RKO (cell line): ENCODE measurements around the gene KHNYN.
A peak's percentile ranks its signal among the peaks of the same experiment; 100 is the strongest.

Experiments used
- DNase-seq: peaks from one replicate; pipeline ENCODE4 v3.0.0-alpha.2; 2016; ENCODE audit warnings: low spot score

The KHNYN gene

DNA sequence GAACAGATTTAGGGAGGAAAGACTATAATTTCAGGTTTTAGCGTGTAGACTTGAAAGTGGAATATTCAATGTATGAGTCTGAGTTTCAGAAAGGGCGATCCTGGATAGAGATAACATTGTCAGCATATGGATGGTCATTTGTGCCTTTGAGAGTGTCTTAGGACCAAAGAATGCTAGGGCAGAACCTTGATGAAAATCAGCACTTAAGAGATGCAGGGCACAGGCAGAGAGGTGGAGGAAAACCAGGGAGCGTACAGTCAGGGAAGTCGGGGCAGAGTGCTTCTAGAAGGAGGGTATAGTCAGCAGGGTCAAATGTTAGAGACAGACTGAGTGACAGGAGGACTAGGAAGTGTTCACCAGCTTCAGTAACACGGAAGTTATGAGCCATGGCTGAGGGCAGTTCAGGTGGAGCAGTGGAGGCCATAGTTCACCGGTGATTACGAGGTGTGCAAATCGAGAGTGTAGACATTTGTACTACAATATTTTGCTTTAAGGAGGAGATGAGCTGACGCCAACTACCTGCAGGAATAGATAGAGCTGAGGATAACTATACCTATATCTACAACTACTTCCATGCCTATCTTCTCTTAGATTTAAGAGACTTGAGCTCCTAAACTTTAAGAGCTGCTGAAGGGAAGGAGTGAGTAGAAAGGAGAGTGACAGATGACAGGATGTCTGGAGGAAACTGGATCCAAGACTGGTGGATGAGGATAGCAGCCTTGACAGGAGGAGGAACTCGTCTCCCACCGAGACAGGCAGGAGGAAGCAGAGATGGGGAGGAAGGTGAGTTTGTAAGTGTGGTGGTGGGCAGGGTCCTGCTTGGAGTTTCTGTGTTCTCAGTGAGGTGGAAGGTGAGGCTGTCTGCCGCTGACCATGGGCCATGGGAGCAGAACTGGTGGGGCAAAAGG lies 6.8 kb upstream of the KHNYN start:
- no peak for DNase-seq

DNA sequence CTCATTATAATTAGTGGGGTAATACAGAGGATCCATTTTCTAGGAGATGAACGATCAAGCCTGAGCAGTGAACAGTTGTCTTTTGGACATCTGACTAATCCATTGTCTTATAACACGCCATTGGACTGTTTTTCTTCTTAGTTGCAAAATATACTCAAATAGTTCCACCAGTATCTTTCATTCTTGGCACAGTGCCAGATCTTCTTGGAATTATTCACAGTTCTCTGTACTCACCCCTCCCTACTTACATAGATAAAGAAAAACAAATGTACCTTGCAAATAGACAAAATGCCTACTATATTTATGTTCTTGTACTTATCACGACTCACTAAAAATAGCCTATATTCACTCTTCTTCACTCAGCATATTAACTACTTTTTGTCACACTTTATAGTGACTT lies 4.0 kb upstream of the KHNYN start:
- DNase-seq, result no peak

DNA sequence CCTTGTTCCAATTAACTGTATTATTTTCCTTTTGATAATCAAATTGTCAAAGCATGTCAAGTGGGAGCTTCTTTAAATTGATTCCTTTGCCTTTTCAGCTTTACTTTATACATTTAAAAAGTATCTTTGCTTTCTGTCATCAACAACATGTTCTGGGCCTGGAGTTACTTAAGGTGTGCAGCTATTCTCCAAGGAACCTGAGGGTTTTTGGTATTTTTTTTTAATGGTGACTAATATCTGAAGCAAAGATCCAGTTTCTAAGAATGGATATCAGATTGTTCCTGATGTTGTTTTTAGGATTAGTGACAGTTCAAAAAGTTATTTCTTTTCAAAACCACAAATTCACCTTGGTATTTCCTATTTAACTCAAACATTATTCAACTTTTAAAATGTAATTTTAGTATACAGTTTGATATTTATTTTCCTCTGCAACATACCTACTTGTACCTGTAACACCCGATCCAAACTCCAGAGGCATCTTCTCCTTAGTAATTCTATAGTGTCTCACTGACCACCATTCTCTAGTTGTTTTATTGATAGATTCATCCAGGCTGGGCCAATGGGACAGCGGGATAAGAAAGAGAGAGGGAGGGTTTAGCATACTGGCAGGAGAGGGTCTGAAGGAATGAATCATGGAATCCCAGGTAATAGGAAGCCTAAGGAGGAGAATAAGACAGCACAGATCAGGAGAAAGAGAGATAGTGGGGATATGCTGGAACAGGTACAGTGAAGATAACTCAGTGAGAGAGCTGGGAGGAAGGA lies 3.4 kb upstream of the KHNYN start:
- DNase-seq, result no peak

DNA sequence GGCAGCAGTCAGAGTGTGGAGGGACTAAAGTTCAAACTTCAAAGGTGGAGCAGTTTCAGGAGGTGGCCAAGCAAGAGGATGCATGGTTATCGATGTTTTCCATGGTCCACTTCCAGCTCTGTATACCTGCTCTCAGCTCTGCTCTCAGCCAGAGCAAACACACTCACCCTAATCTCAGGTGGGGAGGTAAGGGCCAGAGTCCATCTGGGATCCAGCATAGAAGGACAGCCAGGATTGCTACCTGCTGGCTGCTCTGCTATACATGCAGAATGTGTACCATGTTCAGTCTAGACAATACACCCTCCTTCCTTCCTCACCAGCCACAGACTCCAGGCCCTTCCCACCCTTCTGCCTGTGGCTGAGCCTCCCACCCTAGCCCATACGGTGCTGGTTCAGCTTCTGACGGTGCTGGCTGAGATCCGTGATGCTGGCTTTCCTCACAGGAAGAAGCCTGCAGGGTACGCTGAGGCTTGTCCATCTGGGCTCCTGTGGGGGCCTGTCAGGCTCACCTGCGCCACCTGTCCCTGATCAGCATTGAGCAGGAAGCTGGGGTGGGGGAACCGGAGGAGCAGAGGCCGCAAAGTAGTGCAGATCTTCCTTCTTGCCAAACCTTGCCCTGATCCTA lies 2.7 kb upstream of the KHNYN start:
- DNase-seq, result no peak

DNA sequence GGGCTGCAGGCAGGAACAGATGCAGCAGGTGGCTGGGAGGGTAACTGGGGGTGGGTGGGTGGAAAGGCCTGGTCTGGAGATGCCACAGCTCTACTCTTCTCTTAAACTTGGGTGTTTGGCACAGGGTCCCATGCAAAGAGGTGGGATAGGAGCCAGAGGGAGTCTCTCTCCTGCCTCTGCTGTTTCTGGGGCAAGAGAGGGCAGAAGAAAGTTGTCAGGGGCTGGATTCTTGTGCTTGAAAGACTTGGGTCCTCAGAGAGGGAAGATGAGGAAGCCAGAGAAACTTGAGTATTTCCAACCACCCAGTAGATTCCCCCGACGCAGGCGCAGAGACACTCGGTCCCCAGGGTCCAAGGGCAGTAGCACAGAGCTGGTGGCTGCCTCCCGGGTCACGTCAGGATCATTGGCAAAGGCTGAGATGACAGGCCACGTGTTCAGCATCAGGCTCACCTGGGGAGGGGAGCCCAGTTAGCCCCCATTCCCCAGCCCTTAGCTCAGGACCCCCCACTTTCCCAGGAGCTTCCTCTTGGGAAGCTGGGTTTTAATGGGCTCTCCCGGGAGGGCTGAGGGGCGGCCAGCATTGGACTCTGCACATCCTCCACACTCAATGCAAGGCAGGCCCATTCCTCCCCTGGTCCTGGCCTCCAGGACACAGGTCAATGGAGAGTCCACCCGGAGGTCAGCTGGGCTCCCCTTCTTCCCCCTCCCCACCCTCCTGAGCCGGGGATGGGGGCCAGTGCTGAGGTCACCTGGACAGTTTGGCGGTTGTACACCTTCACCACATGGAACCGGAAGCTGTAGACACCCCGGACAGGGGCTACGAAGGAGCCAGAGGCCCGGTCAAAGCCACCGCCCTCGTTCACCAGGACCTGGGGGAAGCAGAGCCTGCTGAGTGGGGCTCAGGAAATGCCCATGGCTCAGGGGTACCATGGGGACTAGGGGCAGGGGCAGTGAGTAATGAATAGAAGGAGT lies 1.9 kb upstream of the KHNYN start:
- no peak for DNase-seq

DNA sequence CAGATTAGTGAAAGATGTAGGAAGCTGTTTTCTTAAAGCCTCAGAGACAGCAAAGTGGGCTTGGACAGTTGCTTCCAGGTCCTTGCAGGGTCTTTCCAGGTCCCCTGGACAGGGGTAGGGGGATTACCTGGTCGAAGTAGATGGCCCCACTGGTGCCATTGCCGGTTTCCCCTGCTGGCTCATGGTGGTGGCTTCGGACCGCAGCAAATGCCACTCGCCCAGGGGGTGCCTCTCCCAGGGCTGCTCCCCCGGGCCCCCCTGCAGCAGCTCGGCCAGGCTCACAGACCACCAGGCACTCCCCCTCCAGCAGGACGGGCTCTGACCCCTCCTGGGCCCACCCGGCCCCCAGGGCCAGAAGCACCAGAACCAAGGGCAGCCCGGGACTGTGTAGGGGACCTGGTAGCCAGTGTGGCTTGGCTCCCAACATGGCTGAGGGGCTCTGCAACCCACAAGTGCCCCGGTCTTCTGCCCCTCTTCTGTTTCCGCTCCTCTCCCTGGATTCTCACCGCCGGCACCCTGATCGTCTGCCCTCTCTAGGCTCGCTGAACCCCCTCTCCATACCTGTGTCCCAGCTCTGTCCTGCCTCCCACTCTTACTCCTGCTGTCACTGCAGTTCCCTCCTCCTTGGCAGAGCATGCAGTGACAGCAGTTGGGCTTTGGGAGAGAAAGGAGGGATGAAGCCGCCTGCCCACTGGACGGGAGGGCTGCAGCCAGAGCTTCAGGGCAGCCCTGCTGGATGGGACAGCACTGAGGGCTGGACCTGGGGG lies 943 bp upstream of the KHNYN start:
- no peak for DNase-seq

DNA sequence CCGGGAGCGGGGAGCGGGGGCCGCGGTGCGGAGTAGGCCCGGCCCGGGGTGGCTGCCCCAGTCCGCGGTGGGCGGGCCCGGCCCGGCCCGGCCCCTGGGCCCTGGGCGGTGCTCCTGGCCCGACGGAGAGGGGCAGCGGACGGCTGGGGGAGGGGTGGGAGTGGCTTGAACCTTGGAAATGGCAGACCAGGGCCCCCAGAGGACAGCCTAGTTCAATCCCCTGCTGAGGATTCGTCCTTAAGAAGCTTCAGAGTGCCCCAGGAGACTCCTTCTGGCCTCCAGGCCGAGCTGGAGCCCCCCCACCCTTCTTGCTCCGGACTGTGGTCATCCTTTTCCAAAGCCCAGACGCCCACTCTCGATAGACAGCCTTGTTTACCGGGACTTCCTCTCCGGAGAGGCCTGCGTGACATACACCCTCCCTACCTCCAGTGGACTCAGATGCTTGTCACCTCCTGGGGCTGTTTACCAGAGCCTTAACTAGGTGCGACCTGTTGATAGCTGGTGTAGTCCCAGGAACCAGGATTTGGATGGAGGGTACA lies 458 bp downstream of the KHNYN start:
- DNase-seq, result peak; percentile 78

DNA sequence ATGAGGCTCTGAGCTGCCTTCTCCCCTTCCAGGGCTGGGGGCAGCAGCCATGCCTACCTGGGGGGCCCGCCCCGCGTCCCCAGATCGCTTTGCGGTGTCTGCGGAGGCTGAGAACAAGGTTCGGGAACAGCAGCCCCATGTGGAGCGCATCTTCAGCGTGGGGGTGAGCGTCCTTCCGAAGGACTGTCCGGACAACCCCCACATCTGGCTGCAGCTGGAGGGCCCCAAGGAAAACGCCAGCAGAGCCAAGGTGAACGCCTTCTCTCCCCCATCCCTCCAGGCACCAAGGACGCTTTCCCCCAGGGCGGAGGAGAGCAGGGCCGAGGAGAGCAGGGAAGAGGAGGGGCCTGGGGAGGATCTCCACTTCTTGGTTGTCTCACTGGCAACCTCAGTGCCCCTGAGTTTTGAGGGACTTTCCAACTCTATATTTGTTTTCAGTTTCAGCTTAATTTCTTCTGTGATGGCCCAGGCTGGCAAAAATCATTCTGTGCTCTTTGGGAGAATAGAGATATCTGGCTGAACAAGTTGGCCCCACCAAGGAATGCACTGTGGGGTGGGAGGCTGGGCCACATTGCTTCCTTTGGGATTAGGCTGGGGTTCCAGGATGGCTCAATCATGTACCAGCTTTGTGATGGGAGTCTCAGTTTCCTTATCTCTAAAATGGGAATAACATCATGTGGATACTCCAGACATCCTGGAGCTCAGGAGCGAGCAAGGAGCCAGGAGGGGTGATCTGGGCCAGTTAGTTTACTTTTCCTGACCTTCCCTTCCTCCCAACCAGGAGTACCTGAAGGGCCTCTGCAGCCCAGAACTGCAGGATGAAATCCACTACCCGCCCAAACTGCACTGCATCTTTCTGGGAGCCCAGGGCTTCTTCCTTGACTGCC lies 1.2 kb downstream of the KHNYN start:
- peak; percentile 47 for DNase-seq

DNA sequence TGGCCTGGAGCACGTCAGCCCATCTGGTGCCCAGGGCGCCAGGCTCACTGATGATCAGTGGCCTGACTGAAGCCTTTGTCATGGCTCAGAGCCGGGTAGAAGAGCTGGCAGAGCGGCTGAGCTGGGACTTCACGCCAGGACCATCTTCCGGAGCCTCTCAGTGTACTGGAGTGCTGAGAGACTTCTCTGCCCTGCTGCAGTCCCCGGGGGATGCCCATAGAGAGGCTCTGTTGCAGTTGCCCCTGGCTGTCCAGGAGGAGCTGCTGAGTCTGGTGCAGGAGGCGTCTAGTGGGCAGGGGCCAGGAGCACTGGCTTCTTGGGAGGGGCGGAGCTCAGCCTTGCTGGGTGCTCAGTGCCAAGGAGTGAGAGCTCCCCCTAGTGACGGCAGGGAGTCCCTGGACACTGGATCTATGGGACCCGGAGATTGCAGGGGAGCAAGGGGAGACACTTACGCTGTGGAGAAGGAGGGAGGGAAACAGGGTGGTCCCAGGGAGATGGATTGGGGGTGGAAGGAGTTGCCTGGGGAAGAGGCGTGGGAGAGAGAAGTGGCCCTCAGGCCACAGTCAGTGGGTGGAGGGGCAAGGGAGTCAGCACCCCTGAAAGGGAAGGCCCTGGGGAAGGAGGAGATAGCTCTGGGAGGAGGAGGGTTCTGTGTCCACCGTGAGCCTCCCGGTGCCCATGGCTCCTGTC lies 2.0 kb downstream of the KHNYN start:
- DNase-seq, result peak; percentile 95

DNA sequence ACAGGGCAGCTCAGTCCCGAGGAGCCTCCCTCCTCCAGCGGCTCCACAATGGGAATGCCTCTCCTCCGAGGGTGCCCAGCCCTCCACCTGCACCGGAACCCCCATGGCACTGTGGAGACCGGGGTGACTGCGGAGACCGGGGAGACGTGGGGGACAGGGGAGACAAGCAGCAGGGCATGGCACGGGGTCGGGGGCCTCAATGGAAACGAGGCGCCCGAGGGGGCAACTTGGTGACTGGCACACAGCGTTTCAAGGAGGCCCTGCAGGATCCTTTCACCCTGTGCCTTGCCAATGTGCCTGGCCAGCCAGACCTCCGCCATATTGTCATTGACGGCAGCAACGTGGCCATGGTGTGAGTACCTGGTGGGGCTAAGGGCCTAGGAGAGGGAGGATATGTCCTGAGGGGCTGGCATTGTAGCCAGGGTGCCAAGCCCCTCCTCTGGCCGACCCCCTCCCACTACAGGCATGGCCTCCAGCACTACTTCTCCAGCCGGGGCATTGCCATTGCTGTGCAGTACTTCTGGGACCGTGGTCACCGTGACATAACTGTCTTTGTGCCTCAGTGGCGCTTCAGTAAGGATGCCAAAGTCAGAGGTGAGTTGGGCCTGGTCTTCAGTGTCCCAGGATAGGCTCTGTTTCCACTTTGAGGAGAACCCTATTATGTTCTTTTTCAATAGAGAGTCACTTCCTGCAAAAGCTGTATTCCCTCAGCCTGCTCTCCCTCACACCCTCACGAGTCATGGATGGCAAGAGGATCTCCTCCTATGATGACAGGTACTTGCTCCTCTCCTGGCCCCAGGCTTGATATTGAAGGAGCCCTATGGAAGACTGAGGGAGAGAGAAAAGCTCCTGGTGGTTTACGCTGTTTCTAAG lies 2.7 kb downstream of the KHNYN start:
- DNase-seq, result no peak

DNA sequence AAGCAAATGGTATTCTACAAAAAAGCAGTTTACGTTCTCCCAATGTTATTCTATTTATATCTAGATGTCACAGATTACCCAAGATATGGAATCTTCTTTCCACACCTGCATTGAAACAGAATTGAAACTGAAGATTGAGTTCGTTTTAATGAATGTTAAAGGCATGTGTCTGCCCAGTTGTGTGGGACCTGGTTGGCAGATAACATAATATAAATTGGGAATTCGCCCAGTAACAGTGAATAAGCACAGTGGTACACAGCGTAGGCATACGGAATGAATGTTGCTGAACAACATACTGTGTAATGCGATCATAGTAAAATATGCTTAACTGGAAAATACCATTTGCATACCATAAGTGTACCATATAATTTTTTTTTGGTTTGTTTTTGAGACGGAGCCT lies 4.3 kb downstream of the KHNYN start:
- DNase-seq, result no peak

DNA sequence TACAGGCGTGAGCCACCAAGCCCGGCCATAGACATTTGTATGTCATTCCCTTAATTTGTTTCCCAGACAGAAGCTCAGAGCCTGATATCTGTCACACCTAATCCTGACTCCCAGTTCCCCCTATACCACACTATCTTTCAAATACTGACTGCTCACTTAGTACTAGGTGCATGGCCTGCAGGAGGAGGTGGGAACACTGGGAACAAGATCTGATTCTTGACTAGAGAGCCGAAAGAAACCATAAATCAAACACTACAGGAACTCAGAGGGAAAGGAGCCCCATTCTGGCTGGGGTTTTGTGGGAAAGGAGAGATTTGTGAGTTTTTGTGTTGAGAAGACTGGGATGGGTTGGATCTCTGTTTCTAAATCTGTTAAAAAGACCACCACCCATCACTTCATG lies 4.9 kb downstream of the KHNYN start:
- no peak for DNase-seq

DNA sequence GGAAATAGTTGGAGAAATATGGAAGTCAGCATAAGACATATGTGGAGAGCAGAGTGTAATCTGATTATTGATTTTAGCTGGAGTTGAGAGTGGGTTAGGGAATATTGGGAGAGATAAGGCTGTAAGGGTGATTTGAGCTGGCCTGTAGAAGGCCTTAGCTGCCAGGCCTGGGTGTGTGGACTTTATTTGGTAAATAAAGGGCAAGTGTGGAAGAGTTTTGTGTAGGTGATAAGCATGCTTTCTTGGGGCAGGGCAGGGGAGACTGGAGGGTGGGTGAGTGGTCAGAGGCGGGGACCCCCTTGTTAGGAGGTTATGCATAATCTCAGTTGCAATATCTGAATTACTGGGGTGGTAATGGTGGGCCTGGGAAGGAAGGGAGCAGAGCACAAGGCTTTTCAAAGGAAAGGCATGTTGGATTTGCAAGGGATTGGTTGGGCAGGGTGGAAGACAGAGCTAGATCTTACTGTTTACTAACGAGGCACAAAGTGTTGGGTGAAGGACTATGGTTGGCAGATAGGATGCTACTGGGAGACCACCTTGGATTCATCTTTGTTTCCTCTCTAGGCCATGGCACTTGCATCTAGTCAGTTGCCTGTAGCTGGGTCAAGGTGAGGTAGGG lies 5.5 kb downstream of the KHNYN start:
- DNase-seq, result no peak

DNA sequence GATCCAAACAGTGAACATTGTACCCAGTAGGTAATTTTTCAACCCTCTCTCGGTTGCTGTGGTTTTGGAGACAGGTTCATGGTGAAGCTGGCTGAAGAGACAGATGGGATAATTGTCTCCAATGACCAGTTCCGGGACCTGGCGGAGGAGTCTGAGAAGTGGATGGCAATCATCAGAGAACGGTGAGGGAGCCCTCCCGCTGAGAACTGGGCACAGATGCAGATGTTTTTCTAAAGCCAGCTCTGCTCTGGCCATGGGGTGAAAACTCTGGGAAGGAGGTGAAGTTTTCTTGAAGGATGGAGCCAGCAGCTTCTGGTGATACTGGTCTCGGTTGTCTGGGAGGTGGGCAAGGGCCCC lies 6.2 kb downstream of the KHNYN start:
- DNase-seq, result no peak

DNA sequence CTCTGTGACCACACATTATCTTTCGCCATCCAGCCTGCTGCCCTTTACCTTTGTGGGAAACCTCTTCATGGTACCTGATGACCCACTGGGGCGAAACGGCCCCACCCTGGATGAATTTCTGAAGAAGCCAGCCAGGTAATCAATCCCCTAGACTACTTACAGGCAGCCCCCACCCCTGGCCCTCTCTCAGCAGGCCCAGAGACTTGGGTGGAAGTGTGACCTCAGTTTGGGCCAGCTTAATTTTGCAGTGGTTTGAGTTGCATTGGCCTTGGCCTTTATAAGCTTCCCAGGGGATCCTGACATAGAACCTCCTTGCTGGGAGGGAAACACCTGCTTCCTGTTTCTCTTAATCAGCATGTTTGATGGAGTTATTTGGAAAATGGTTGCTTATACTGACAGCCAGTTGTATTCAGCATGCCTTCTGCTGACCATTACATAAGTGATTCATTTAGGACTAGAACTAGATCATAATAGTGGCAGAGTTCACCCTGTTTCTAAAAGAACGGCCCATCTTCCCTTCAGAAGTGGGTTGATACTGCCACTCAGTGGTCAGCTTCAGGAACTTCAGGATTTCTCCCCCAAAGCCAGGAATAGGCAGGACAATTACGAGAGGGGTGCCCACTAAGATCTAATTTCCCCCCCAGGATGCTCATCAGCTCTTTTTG lies 6.7 kb downstream of the KHNYN start:
- peak; percentile 85 for DNase-seq

DNA sequence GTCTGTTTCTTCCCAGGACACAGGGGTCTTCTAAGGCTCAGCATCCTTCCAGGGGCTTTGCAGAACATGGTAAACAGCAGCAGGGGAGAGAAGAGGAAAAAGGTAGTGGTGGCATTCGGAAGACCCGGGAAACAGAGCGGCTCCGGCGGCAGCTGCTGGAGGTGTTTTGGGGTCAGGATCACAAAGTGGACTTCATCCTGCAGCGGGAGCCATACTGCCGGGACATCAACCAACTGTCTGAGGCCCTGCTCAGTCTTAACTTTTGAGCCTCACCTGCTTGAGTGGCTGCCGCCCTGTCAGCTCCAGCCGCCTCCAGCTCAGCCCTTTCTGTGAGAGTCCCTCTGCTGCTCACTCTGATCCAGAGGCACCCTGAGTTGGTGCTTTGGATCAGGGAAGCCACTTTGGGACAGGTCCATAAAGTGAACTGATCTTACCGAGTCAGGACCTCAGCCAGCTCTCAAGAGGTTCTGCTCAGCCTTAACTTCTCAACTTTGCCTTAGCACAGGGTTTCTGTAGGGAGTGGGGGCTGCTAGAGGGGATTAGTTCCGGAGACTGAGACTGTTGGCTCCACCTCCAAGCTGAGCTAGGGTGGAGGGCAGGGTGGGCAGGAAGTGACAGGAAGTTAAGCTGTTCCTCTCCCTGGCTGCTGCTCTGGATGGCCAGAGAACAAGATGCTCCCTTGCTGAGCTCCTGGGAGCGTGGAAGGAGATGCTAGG lies 7.4 kb downstream of the KHNYN start:
- no peak for DNase-seq

DNA sequence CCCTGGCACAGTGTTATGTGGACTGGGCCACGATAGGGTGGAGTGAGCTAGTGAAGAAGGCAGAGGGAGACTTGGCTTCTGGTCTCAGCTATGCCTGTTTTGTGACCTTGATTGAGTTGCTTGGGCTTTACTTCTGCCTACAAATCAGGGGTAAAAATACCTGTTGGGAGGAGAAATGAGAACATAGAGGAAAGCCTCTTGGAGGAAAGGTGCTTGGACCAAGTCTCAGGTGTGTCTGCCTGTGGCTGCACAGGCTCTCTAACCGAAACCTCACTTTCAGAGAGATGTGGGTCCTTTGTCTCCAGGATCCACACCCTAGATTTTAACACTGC lies 7.9 kb downstream of the KHNYN start:
- no peak for DNase-seq
